ENCODE results near the gene RNF180. TPM values are rescaled to one million over a fixed set of nuclear protein-coding genes. Genes with fewer than 3 reads are reported as not detected.

Gene RNF180, protein sequence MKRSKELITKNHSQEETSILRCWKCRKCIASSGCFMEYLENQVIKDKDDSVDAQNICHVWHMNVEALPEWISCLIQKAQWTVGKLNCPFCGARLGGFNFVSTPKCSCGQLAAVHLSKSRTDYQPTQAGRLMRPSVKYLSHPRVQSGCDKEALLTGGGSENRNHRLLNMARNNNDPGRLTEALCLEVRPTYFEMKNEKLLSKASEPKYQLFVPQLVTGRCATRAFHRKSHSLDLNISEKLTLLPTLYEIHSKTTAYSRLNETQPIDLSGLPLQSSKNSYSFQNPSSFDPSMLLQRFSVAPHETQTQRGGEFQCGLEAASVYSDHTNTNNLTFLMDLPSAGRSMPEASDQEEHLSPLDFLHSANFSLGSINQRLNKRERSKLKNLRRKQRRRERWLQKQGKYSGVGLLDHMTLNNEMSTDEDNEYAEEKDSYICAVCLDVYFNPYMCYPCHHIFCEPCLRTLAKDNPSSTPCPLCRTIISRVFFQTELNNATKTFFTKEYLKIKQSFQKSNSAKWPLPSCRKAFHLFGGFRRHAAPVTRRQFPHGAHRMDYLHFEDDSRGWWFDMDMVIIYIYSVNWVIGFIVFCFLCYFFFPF
- total RNA-seq, result not detected

DNA sequence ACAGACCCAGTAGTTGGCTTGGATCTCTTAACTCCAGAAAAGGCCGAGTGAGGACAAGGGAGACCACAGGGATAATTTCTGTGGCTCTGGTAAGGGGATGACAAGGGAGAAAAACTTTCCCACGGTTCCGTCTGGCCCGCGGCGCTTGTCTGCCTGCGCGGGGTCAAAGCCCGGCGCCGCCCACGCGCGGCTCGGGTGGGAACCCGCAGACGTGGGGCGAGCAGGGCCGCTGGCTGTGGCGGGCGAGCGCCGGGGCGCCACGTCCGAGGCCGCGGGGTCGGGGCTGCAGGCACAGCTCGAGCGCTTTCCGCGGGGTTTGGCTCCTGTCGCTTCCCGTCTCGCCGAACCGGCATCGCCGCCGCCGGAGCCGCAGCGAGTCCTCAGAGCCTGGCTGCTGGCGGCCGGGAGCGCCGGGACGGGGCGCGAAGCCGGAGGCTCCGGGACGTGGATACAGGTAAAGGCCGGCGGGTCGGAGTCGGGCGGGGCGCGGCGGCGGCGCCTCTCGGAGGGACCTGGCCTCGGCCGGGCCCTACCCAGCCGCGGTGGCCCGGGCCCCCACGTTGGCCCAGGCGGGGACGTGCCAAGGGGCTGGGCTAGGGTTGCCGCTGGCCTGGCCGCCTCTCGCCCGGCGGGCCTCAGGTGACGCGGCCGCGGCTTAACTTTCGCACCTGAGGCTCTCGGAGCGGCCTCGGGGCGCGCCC, at the start of gene RNF180:
Gene RNF180, plus strand, starts transcription at position 344 of the 701 bp plus-strand sequence. CDS start 34,965 bp downstream, outside the sequence.
- Mint-ChIP-seq H3K4me1 (ENCODE audit: low read depth) (peaks cover 8% of the 10 kb centered on the region), H3K4me3 (peak within 1 kb of the TSS; percentile 5), H3K9me3 (no peaks in the 10 kb centered on the region), H3K36me3 (ENCODE audit: insufficient read depth) (no peaks in the 10 kb centered on the region), H3K27me3 (ENCODE audit: low read depth) (peaks cover 26% of the 10 kb centered on the region)
- ATAC-seq (peak; percentile 43 to 57), DNase-seq (no peak)

DNA sequence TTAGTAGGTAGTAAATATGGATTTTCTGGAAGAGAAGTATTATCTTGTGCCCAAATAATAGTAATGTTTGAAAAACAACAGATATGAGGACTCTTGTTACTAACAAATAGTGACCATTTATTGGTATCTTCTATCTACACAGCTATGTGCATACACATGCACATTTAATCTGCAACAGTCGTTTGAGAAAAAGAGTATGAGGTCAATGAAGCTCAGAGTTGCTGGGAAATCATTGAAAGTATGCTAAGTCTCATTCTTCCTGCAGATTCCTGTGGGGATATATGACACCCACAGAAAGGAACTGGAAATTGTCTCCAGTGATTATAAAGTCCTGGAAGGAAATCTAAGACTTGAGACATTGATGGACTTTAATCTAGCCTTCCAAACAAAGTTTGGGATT, 40.1 kb upstream of the RNF180 start:
- Mint-ChIP-seq H3K9me3 (peaks cover 7% of the 10 kb centered on the region), H3K4me3 (no peak overlapping the region), H3K36me3 (ENCODE audit: insufficient read depth) (no peaks in the 10 kb centered on the region), H3K4me1 (ENCODE audit: low read depth) (no peaks in the 10 kb centered on the region), H3K27me3 (ENCODE audit: low read depth) (no peaks in the 10 kb centered on the region)
- DNase-seq (no peak), ATAC-seq (no peak)

GRCh38 chr5:64126202-64126741, 39.4 kb upstream of the RNF180 start:
- Mint-ChIP-seq H3K9me3 (peaks cover 7% of the 10 kb centered on the region), H3K36me3 (ENCODE audit: insufficient read depth) (no peaks in the 10 kb centered on the region), H3K4me3 (no peak overlapping the region), H3K27me3 (ENCODE audit: low read depth) (no peaks in the 10 kb centered on the region), H3K4me1 (ENCODE audit: low read depth) (no peaks in the 10 kb centered on the region)
- DNase-seq (no peak), ATAC-seq (no peak)

GRCh38 chr5:64140018-64140417, 25.6 kb upstream of the RNF180 start:
- Mint-ChIP-seq H3K9me3 (peaks cover 11% of the 10 kb centered on the region), H3K36me3 (ENCODE audit: insufficient read depth) (no peaks in the 10 kb centered on the region), H3K4me3 (no peak overlapping the region), H3K27me3 (ENCODE audit: low read depth) (no peaks in the 10 kb centered on the region), H3K4me1 (ENCODE audit: low read depth) (no peaks in the 10 kb centered on the region)
- ATAC-seq, result no peak
- no peak for DNase-seq

DNA sequence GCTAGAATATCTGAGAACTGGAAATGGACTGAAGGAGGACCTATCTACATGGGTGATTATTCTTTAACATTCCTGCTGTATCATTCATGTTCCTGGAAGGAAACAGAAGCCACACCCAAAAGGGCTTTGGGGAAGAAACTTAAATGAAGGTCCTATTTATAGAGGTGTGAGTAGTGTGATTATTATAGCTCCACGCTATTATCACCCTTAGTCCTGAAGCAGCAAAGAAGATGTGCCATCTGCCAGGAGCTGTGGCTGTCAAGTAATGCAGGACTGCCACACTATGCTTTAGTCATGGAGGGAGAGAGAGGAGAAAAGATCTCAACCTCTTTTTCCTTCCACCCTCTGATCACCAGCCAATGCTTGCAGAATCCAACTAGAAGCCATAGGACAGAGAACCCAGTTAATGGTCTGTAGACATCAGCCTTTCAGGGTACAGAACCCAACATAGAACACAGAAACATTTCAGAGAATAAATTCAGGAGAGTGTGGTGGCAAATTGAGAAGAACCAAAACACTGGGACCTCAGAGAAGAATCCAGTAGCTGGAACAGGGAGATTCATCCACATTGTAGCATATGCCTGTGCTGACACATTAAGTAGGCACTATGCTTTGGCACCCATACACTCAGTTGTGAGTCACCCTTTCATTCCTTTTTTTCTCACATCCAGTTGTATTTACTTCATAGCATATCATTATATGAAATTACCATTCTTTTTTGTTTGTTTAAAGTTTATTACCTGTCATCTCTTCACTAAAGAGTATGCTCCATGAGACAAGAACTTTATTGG, 21.0 kb upstream of the RNF180 start:
- Mint-ChIP-seq H3K4me1 (ENCODE audit: low read depth) (no peaks in the 10 kb centered on the region), H3K4me3 (no peak overlapping the region), H3K9me3 (no peaks in the 10 kb centered on the region), H3K36me3 (ENCODE audit: insufficient read depth) (no peaks in the 10 kb centered on the region), H3K27me3 (ENCODE audit: low read depth) (no peaks in the 10 kb centered on the region)
- ATAC-seq (no peak), DNase-seq (no peak)

GRCh38 chr5:64145216-64145895, 20.3 kb upstream of the RNF180 start:
- ATAC-seq (no peak), DNase-seq (no peak)
- no peak overlapping the region for H3K4me3 Mint-ChIP-seq
- no peaks in the 10 kb centered on the region for H3K27me3 Mint-ChIP-seq (ENCODE audit: low read depth)
- H3K9me3 Mint-ChIP-seq, result no peaks in the 10 kb centered on the region
- H3K36me3 Mint-ChIP-seq (ENCODE audit: insufficient read depth), result no peaks in the 10 kb centered on the region
- no peaks in the 10 kb centered on the region for H3K4me1 Mint-ChIP-seq (ENCODE audit: low read depth)

- Mint-ChIP-seq H3K9me3 (no peaks in the 10 kb centered on the region), H3K36me3 (ENCODE audit: insufficient read depth) (no peaks in the 10 kb centered on the region), H3K27me3 (ENCODE audit: low read depth) (no peaks in the 10 kb centered on the region), H3K4me1 (ENCODE audit: low read depth) (no peaks in the 10 kb centered on the region), H3K4me3 (no peak overlapping the region)
- no peak for DNase-seq
- ATAC-seq, result no peak
Observed at GRCh38 chr5:64147379-64147778, 18.3 kb upstream of the RNF180 start.

GRCh38 chr5:64147849-64148441, 17.7 kb upstream of the RNF180 start:
- Mint-ChIP-seq H3K27me3 (ENCODE audit: low read depth) (no peaks in the 10 kb centered on the region), H3K4me1 (ENCODE audit: low read depth) (no peaks in the 10 kb centered on the region), H3K4me3 (no peak overlapping the region), H3K36me3 (ENCODE audit: insufficient read depth) (no peaks in the 10 kb centered on the region), H3K9me3 (no peaks in the 10 kb centered on the region)
- DNase-seq (no peak), ATAC-seq (no peak)

- Mint-ChIP-seq H3K4me3 (no peak overlapping the region), H3K36me3 (ENCODE audit: insufficient read depth) (no peaks in the 10 kb centered on the region), H3K4me1 (ENCODE audit: low read depth) (no peaks in the 10 kb centered on the region), H3K9me3 (peaks cover 5% of the 10 kb centered on the region), H3K27me3 (ENCODE audit: low read depth) (peaks cover 1% of the 10 kb centered on the region)
- no peak for ATAC-seq
- no peak for DNase-seq
Observed at GRCh38 chr5:64149268-64149667, 16.4 kb upstream of the RNF180 start.

- Mint-ChIP-seq H3K4me1 (ENCODE audit: low read depth) (no peaks in the 10 kb centered on the region), H3K9me3 (peaks cover 5% of the 10 kb centered on the region), H3K4me3 (no peak overlapping the region), H3K27me3 (ENCODE audit: low read depth) (peaks cover 1% of the 10 kb centered on the region), H3K36me3 (ENCODE audit: insufficient read depth) (no peaks in the 10 kb centered on the region)
- no peak for DNase-seq
- ATAC-seq, result no peak
Observed at GRCh38 chr5:64149857-64150521, 15.7 kb upstream of the RNF180 start.

- Mint-ChIP-seq H3K36me3 (ENCODE audit: insufficient read depth) (no peaks in the 10 kb centered on the region), H3K27me3 (ENCODE audit: low read depth) (peaks cover 1% of the 10 kb centered on the region), H3K4me1 (ENCODE audit: low read depth) (no peaks in the 10 kb centered on the region), H3K4me3 (no peak overlapping the region), H3K9me3 (peaks cover 5% of the 10 kb centered on the region)
- DNase-seq (no peak), ATAC-seq (no peak)
Observed at GRCh38 chr5:64156261-64156660, 9.4 kb upstream of the RNF180 start.

DNA sequence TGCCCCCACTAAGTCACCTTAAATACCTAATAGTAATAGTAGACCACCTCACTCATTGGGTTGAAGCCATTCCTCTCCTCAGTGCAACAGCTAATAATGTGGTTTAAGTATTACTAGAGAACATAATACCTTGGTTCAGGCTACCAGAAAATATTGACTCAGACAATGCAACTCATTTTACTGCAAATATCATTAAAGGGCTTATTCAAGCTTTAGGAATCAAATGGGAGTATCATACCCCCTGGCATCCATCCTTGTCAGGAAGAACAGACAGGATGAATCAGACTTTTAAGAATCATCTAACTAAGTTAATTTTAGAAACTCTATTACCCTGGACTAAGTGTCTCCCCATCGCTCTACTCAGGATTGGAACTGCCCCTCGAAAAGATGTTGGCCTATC, 6.8 kb upstream of the RNF180 start:
- peaks cover 1% of the 10 kb centered on the region for H3K27me3 Mint-ChIP-seq (ENCODE audit: low read depth)
- H3K4me3 Mint-ChIP-seq, result no peak overlapping the region
- no peaks in the 10 kb centered on the region for H3K4me1 Mint-ChIP-seq (ENCODE audit: low read depth)
- H3K36me3 Mint-ChIP-seq (ENCODE audit: insufficient read depth), result no peaks in the 10 kb centered on the region
- DNase-seq (no peak), ATAC-seq (no peak)
- H3K9me3 Mint-ChIP-seq, result no peaks in the 10 kb centered on the region

DNA sequence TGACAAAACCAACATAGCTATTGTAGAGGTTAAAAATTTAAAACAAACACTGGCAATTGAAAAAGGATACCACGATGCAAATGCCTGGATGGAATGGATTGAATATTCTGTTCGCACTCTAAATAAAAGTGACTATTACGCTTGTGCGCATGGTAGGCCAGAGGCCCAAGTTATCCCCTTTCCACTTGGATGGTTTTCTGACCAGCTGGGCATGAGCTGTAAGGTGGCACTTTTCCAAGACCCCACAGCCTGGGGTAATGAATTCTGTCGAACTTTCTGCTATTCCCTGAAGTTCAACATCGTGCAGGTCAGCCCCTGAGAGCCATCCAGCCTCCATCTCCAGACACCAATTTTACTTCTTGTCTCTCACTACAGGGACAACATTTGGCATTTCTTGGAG, 5.4 kb upstream of the RNF180 start:
- Mint-ChIP-seq H3K4me1 (ENCODE audit: low read depth) (peaks cover 3% of the 10 kb centered on the region), H3K9me3 (no peaks in the 10 kb centered on the region), H3K4me3 (no peak overlapping the region), H3K36me3 (ENCODE audit: insufficient read depth) (no peaks in the 10 kb centered on the region), H3K27me3 (ENCODE audit: low read depth) (peaks cover 11% of the 10 kb centered on the region)
- no peak for DNase-seq
- ATAC-seq, result no peak

Measured in activated T-cell treated with anti-CD3 and anti-CD28 coated beads, Interleukin-2, amount 50 U/mL, for 4 hours (primary cell).